Measurements from ENCODE around the gene ASB10. TPM values are rescaled to one million over a fixed set of nuclear protein-coding genes. Genes with fewer than 3 reads are reported as not detected.

The ASB10 gene
- total RNA-seq, 2 donors from 2014 or later = not detected

- Histone ChIP-seq H3K9me3 (no peaks in the 10 kb centered on the region), H3K27me3 (replicated peaks; ENCODE audit: insufficient read depth) (no peaks in the 10 kb centered on the region), H3K4me3 (peak overlapping the region in 1 of 2 donors; percentile 40), H3K4me1 (replicated peaks) (peaks cover 7% of the 10 kb centered on the region), H3K36me3 (peaks cover 0 to 38% of the 10 kb centered on the region in 2 donors), H3K27ac (peak overlapping the region in 1 of 2 donors; percentile 64)
- TF ChIP-seq CTCF (IDR thresholded peaks at IDR 0.05) (no peak), POLR2A (IDR thresholded peaks at IDR 0.05) (no peak), POLR2AphosphoS5 (IDR thresholded peaks at IDR 0.05) (no peak)
- intact Hi-C loops (cut with DNase I) = no loop called here
- DNase-seq (ENCODE audit: low spot score) = no peak
- 75% methylated on average over 13 of the region's 19 CpGs for WGBS
Measured at GRCh38 chr7:151126491-151127137, 60.4 kb downstream of the ASB10 start.

GRCh38 chr7:151125846-151126481 lies 61.1 kb downstream of the ASB10 start:
- intact Hi-C loops (cut with DNase I) = loop anchor here (2.0 kb wide), 1 partner anchor 47 kb away; no protein-coding TSS in a partner anchor
- Histone ChIP-seq H3K27me3 (replicated peaks; ENCODE audit: insufficient read depth) (no peaks in the 10 kb centered on the region), H3K9me3 (no peaks in the 10 kb centered on the region), H3K27ac (peak overlapping the region; percentile 26 to 64), H3K4me1 (replicated peaks) (peaks cover 7% of the 10 kb centered on the region), H3K4me3 (peak overlapping the region; percentile 9 to 40), H3K36me3 (peaks cover 0 to 39% of the 10 kb centered on the region in 2 donors)
- no peak for DNase-seq (ENCODE audit: low spot score)
- 19% methylated on average over 56 of the region's 58 CpGs for whole genome bisulfite sequencing
- TF ChIP-seq POLR2A (IDR thresholded peaks at IDR 0.05) = no peak
- no peak for TF ChIP-seq CTCF (IDR thresholded peaks at IDR 0.05)
- no peak for TF ChIP-seq POLR2AphosphoS5 (IDR thresholded peaks at IDR 0.05)

Other genes starting within 250 kb of the ASB10 start
- gene KCNH2, start 208.9 kb downstream of the ASB10 start, total RNA-seq = 100 to 1,000 TPM in 1 of 2 donors, 10 to 100 TPM in 1; 10.1 to 184 TPM
- gene NOS3, start 196.2 kb downstream of the ASB10 start, total RNA-seq = 10 to 100 TPM in 1 of 2 donors, 1 to 10 TPM in 1; 6.1 to 10.4 TPM
- 1 to 10 TPM in 1 of 2 donors, under 1 TPM in 1; 0.18 to 7.1 TPM for gene ATG9B, start 162.8 kb downstream of the ASB10 start, total RNA-seq
- 10 to 100 TPM; 26.4 to 50.6 TPM for gene ABCB8, start 158.8 kb downstream of the ASB10 start, total RNA-seq
- gene ASIC3, start 138.7 kb downstream of the ASB10 start, total RNA-seq = 10 to 100 TPM in 1 of 2 donors, 1 to 10 TPM in 1; 1.7 to 11.0 TPM
- gene CDK5, start 129.4 kb downstream of the ASB10 start, total RNA-seq = 10 to 100 TPM; 13.1 to 18.5 TPM
- gene SLC4A2, start 127.7 kb downstream of the ASB10 start, total RNA-seq = 100 to 1,000 TPM in 1 of 2 donors, 10 to 100 TPM in 1; 77.1 to 141 TPM
- gene FASTK, start 106.4 kb downstream of the ASB10 start, total RNA-seq = 100 to 1,000 TPM; 107 to 122 TPM
- gene TMUB1, start 103.8 kb downstream of the ASB10 start, total RNA-seq = 10 to 100 TPM; 79.8 to 99.4 TPM
- 100 to 1,000 TPM in 1 of 2 donors, 10 to 100 TPM in 1; 80.3 to 112 TPM for gene AGAP3, start 100.8 kb downstream of the ASB10 start, total RNA-seq
- not detected for gene GBX1, start 19.6 kb downstream of the ASB10 start, total RNA-seq
- 1 to 10 TPM in 1 of 2 donors, not detected in 1; 3.0 TPM for gene H2BK1, start 23.2 kb upstream of the ASB10 start, total RNA-seq
- gene ABCF2, start 40.0 kb upstream of the ASB10 start, total RNA-seq = 10 to 100 TPM; 23.3 to 33.3 TPM
- 10 to 100 TPM; 40.2 to 72.9 TPM for gene CHPF2, start 45.2 kb upstream of the ASB10 start, total RNA-seq
- 100 to 1,000 TPM in 1 of 2 donors, 10 to 100 TPM in 1; 35.6 to 108 TPM for gene SMARCD3, start 61.4 kb upstream of the ASB10 start, total RNA-seq
- 10 to 100 TPM; 46.4 to 53.7 TPM for gene NUB1, start 154.6 kb upstream of the ASB10 start, total RNA-seq
- 10 to 100 TPM in 1 of 2 donors, 1 to 10 TPM in 1; 3.6 to 12.8 TPM for gene WDR86, start 222.8 kb upstream of the ASB10 start, total RNA-seq

Data from prostate gland (tissue), 2 donors.